Liver (tissue), 9 donors: ENCODE data around the gene CCT5. TPM values are rescaled to one million over a fixed set of nuclear protein-coding genes. Genes with fewer than 3 reads are reported as not detected.

Experiments used
- DNase-seq: peaks from one replicate; pipeline ENCODE4 v3.0.0-alpha.2; 2017; ENCODE audit warnings: low spot score
- H3K27ac ChIP-seq, 2 donors: one replicate each; pipeline ENCODE4 v1.7.0; 2013; ENCODE audit warnings: inconsistent platforms in 2 of 2, low read length in 2 of 2, control low read depth in 1 of 2, low read depth in 1 of 2, mild to moderate bottlenecking in 1 of 2
- H3K27me3 ChIP-seq, 4 donors: one replicate each; pipeline versions ENCODE4 v1.6.1 to v1.7.0; 2013; ENCODE audit warnings: low read length in 3 of 4, inconsistent platforms in 1 of 4, mild to moderate bottlenecking in 1 of 4, moderate library complexity in 1 of 4; ENCODE audit not compliant: control insufficient read depth in 4 of 4, insufficient read depth in 4 of 4
- H3K36me3 ChIP-seq, 4 donors: one replicate each; pipeline versions ENCODE4 v1.6.1 to v1.7.0; 2013; ENCODE audit warnings: low read length in 3 of 4, mild to moderate bottlenecking in 3 of 4, low read depth in 1 of 4, moderate library complexity in 1 of 4; ENCODE audit not compliant: control insufficient read depth in 4 of 4, insufficient read depth in 3 of 4
- H3K4me1 ChIP-seq, 4 donors: one replicate each; pipeline versions ENCODE4 v1.6.1 to v1.7.0; 2013; ENCODE audit warnings: low read length in 3 of 4, mild to moderate bottlenecking in 3 of 4, moderate library complexity in 1 of 4; ENCODE audit not compliant: control insufficient read depth in 4 of 4, insufficient read depth in 4 of 4
- H3K4me3 ChIP-seq, 3 donors: one replicate each; pipeline versions ENCODE4 v1.6.1 to v1.7.0; 2013; ENCODE audit warnings: low read length in 3 of 3, control low read depth in 1 of 3, low read depth in 1 of 3, mild to moderate bottlenecking in 1 of 3
- H3K9ac ChIP-seq, 2 donors: one replicate each; pipeline ENCODE4 v1.7.0; 2013; ENCODE audit warnings: low read length in 2 of 2, mild to moderate bottlenecking in 2 of 2, moderate library complexity in 2 of 2, control low read depth in 1 of 2, low read depth in 1 of 2
- H3K9me3 ChIP-seq, 4 donors: one replicate each; pipeline versions ENCODE4 v1.6.1 to v1.7.0; 2013; ENCODE audit warnings: low read length in 3 of 4; ENCODE audit not compliant: control insufficient read depth in 4 of 4
- ATF3 ChIP-seq: IDR thresholded peaks from 2 replicates; pipeline ENCODE4 v1.6.1; 2016; ENCODE audit warnings: antibody characterized with exemption
- EGR1 ChIP-seq, 2 donors: IDR thresholded peaks; 2 replicates each; pipeline ENCODE4 v1.6.1; 2016 to 2018; ENCODE audit warnings: antibody characterized with exemption in 2 of 2, low read depth in 2 of 2
- FOXA1 ChIP-seq: IDR thresholded peaks from 2 replicates; pipeline ENCODE4 v1.6.1; 2016; ENCODE audit warnings: antibody characterized with exemption
- FOXA2 ChIP-seq: IDR thresholded peaks from 2 replicates; pipeline ENCODE4 v1.6.1; 2016; ENCODE audit warnings: antibody characterized with exemption
- GABPA ChIP-seq, 2 donors: IDR thresholded peaks in 1 of 2; conservative IDR thresholded peaks in 1 of 2; 2 replicates each; pipeline ENCODE4 v1.6.1; 2016; ENCODE audit warnings: antibody characterized with exemption in 2 of 2, mild to moderate bottlenecking in 1 of 2, moderate library complexity in 1 of 2
- HNF4A ChIP-seq, 2 donors: conservative IDR thresholded peaks; 2 replicates each; pipeline ENCODE4 v1.6.1; 2016; ENCODE audit warnings: antibody characterized with exemption in 2 of 2, mild to moderate bottlenecking in 2 of 2
- HNF4G ChIP-seq: IDR thresholded peaks from 2 replicates; pipeline ENCODE4 v1.6.1; 2016; ENCODE audit warnings: antibody characterized with exemption
- JUND ChIP-seq, 2 donors: IDR thresholded peaks; 2 replicates each; pipeline ENCODE4 v1.6.1; 2016; ENCODE audit warnings: antibody characterized with exemption in 2 of 2
- MAX ChIP-seq: IDR thresholded peaks from 2 replicates; pipeline ENCODE4 v1.6.1; 2016; ENCODE audit warnings: antibody characterized with exemption
- NR2F2 ChIP-seq: IDR thresholded peaks from 2 replicates; pipeline ENCODE4 v1.6.1; 2016; ENCODE audit warnings: antibody characterized with exemption
- RAD21 ChIP-seq, 2 donors: IDR thresholded peaks; 2 replicates each; pipeline ENCODE4 v1.6.1; 2016; ENCODE audit warnings: antibody characterized with exemption in 2 of 2, mild to moderate bottlenecking in 2 of 2
- RXRA ChIP-seq, 2 donors: IDR thresholded peaks; 2 replicates each; pipeline ENCODE4 v1.6.1; 2017 to 2018; ENCODE audit warnings: antibody characterized with exemption in 2 of 2, mild to moderate bottlenecking in 1 of 2
- SP1 ChIP-seq: IDR thresholded peaks from 2 replicates; pipeline ENCODE4 v1.6.1; 2018; ENCODE audit warnings: antibody characterized with exemption, mild to moderate bottlenecking
- TAF1 ChIP-seq: conservative IDR thresholded peaks from 2 replicates; pipeline ENCODE4 v1.6.1; 2016; ENCODE audit warnings: antibody characterized with exemption, mild to moderate bottlenecking
- YY1 ChIP-seq: IDR thresholded peaks from 2 replicates; pipeline ENCODE4 v1.6.1; 2016; ENCODE audit warnings: antibody characterized with exemption, mild to moderate bottlenecking
- WGBS: extraction: QIAGEN DNeasy Blood & Tissue Kit; methylation state at CpG from one replicate; pipeline ENCODE4 v1.1.7; 2013; 5-methylcytosine and 5-hydroxymethylcytosine counted together
- polyA plus RNA-seq, 2 donors: library from polyadenylated mRNA; stranded (reverse) in 1 of 2; unstranded in 1 of 2; fragments of 200-250 nt in 1 of 2; fragments of >200 nt in 1 of 2; fragmentation: Nextera tagmentation in 1 of 2; extraction: Ambion mirVana in 1 of 2; gene quantifications; one replicate each; pipeline versions ENCODE4 v1.2.1 to v1.2.3, GENCODE V29; 2013 to 2015
- total RNA-seq, 2 donors: library from RNA; depleted of rRNA; stranded (reverse); fragments of >200 nt; gene quantifications; one replicate each; pipeline ENCODE4 v1.2.3, GENCODE V29; 2014
- TF ChIP-seq, protein P1 (sequence below): IDR thresholded peaks from 2 replicates; pipeline ENCODE4 v1.6.1; 2016; ENCODE audit warnings: antibody characterized with exemption, mild to moderate bottlenecking
- TF ChIP-seq, protein P2 (sequence below): IDR thresholded peaks from 2 replicates; pipeline ENCODE4 v1.6.1; 2016; ENCODE audit warnings: antibody characterized with exemption
- TF ChIP-seq, protein P3 (sequence below): fragments of 150-350 bp; IDR thresholded peaks from 2 replicates; pipeline ENCODE4 v1.5.1; 2017; ENCODE audit warnings: improper control_type of control experiment, low read depth, low read length; ENCODE audit not compliant: missing input control
- donor health status: healthy.
- donor health status: healthy.
- donor health status: healthy.
- donor health status: healthy.
- donor health status: healthy.

The CCT5 gene
- total and polyA plus RNA-seq, 4 donors: 68.4 to 157 (median 105) TPM

DNA sequence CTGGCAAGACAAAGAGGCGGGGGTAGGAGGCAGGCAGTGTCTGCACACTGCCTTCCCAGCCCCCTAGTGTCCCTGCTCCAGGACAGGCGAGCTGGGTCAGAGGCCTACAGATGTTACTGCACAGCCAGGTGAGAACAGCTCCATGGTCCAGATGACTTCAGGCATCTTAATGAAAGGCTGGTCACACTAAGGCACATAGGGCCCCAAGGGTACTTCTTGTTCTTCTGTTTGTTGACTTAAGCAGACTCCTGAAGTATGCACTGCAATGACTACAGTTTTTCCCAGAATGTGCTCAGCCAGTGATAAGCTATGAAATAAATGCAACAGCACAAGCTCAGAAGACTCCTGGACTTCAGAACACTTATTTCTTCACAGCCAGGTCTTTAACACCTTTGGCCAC is 27.8 kb upstream of the CCT5 start (continued):
- no peak for TF ChIP-seq RAD21 (IDR thresholded peaks at IDR 0.05)

DNA sequence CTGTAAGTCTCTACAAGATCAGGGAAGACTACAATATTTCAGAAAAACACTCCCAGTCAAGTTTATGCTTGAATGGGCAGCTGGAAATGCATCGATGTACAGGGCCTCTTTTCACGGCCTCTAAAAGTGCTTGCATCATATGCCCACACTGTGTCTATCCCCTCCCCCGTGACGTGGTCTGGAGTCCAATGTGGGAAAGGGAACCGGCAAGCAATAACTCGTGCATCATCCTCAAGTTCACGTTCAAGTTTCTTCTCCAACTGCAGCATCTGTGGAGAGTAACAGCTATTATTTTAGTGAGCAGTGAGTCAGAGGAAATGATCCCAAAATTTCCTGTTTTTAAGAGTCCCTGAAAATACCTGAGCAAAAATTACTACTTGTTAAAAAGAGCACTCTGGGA is 22.7 kb upstream of the CCT5 start:
- WGBS: 91% methylated on average over 7 of the region's 7 CpGs
- no peak for DNase-seq
- Histone ChIP-seq H3K4me3 (no peak overlapping the region), H3K9ac (no peak overlapping the region), H3K27me3 (no peaks in the 10 kb centered on the region), H3K36me3 (peaks cover 3 to 4% (median 3%) of the 10 kb centered on the region in 4 donors), H3K9me3 (peaks cover 0 to 1% (median 0%) of the 10 kb centered on the region in 4 donors), H3K27ac (no peak overlapping the region), H3K4me1 (no peaks in the 10 kb centered on the region)
- TF ChIP-seq HNF4G (no peak), ATF3 (no peak), JUND (IDR thresholded peaks at IDR 0.05) (no peak), YY1 (no peak), HNF4A (conservative IDR thresholded peaks at IDR 0.05) (no peak), SP1 (no peak), RXRA (IDR thresholded peaks at IDR 0.05) (no peak), GABPA (IDR thresholded peaks at IDR 0.05 in 1 of 2, conservative IDR thresholded peaks at IDR 0.05 in 1 of 2) (no peak), EGR1 (IDR thresholded peaks at IDR 0.05; ENCODE audit: low read depth in 2 of 2) (no peak), NR2F2 (no peak), RAD21 (IDR thresholded peaks at IDR 0.05) (no peak), FOXA1 (no peak), TAF1 (no peak), MAX (no peak), FOXA2 (no peak)
- TF ChIP-seq, protein P1, sequence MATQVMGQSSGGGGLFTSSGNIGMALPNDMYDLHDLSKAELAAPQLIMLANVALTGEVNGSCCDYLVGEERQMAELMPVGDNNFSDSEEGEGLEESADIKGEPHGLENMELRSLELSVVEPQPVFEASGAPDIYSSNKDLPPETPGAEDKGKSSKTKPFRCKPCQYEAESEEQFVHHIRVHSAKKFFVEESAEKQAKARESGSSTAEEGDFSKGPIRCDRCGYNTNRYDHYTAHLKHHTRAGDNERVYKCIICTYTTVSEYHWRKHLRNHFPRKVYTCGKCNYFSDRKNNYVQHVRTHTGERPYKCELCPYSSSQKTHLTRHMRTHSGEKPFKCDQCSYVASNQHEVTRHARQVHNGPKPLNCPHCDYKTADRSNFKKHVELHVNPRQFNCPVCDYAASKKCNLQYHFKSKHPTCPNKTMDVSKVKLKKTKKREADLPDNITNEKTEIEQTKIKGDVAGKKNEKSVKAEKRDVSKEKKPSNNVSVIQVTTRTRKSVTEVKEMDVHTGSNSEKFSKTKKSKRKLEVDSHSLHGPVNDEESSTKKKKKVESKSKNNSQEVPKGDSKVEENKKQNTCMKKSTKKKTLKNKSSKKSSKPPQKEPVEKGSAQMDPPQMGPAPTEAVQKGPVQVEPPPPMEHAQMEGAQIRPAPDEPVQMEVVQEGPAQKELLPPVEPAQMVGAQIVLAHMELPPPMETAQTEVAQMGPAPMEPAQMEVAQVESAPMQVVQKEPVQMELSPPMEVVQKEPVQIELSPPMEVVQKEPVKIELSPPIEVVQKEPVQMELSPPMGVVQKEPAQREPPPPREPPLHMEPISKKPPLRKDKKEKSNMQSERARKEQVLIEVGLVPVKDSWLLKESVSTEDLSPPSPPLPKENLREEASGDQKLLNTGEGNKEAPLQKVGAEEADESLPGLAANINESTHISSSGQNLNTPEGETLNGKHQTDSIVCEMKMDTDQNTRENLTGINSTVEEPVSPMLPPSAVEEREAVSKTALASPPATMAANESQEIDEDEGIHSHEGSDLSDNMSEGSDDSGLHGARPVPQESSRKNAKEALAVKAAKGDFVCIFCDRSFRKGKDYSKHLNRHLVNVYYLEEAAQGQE: no peak
- TF ChIP-seq, protein P2, sequence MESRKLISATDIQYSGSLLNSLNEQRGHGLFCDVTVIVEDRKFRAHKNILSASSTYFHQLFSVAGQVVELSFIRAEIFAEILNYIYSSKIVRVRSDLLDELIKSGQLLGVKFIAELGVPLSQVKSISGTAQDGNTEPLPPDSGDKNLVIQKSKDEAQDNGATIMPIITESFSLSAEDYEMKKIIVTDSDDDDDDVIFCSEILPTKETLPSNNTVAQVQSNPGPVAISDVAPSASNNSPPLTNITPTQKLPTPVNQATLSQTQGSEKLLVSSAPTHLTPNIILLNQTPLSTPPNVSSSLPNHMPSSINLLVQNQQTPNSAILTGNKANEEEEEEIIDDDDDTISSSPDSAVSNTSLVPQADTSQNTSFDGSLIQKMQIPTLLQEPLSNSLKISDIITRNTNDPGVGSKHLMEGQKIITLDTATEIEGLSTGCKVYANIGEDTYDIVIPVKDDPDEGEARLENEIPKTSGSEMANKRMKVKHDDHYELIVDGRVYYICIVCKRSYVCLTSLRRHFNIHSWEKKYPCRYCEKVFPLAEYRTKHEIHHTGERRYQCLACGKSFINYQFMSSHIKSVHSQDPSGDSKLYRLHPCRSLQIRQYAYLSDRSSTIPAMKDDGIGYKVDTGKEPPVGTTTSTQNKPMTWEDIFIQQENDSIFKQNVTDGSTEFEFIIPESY: no peak
- TF ChIP-seq, protein P3, sequence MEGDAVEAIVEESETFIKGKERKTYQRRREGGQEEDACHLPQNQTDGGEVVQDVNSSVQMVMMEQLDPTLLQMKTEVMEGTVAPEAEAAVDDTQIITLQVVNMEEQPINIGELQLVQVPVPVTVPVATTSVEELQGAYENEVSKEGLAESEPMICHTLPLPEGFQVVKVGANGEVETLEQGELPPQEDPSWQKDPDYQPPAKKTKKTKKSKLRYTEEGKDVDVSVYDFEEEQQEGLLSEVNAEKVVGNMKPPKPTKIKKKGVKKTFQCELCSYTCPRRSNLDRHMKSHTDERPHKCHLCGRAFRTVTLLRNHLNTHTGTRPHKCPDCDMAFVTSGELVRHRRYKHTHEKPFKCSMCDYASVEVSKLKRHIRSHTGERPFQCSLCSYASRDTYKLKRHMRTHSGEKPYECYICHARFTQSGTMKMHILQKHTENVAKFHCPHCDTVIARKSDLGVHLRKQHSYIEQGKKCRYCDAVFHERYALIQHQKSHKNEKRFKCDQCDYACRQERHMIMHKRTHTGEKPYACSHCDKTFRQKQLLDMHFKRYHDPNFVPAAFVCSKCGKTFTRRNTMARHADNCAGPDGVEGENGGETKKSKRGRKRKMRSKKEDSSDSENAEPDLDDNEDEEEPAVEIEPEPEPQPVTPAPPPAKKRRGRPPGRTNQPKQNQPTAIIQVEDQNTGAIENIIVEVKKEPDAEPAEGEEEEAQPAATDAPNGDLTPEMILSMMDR: no peak
